H9 (cell line): ENCODE data around the gene TSSK2. TPM values are rescaled to one million over a fixed set of nuclear protein-coding genes. Genes with fewer than 3 reads are reported as not detected.

Experiments
- DNase-seq: peaks from one replicate; pipeline ENCODE4 v3.0.0-alpha.2; 2017
- H2AFZ ChIP-seq: one replicate; pipeline ENCODE4 v1.6.1; 2013; ENCODE audit warnings: mild to moderate bottlenecking, low read length, control low read depth, moderate library complexity
- H2AK5ac ChIP-seq: 2 replicates; pipeline ENCODE4 v1.6.1; 2013; ENCODE audit warnings: low read length, control low read depth, mixed read lengths; ENCODE audit not compliant: insufficient read length
- H2BK120ac ChIP-seq: one replicate; pipeline ENCODE4 v1.6.1; 2013; ENCODE audit warnings: low read depth, mild to moderate bottlenecking, low read length, control low read depth, inconsistent platforms; ENCODE audit not compliant: poor library complexity, severe bottlenecking
- H2BK12ac ChIP-seq: 2 replicates; pipeline ENCODE4 v1.6.1; 2013; ENCODE audit warnings: low read length, control low read depth, mixed read lengths, low read depth; ENCODE audit not compliant: insufficient read length
- H2BK15ac ChIP-seq: 2 replicates; pipeline ENCODE4 v1.6.1; 2013; ENCODE audit warnings: low read depth, low read length, control low read depth
- H2BK20ac ChIP-seq: one replicate; pipeline ENCODE4 v1.6.1; 2013; ENCODE audit warnings: low read depth, mild to moderate bottlenecking, low read length, control low read depth, inconsistent platforms; ENCODE audit not compliant: poor library complexity, severe bottlenecking
- H2BK5ac ChIP-seq: 2 replicates; pipeline ENCODE4 v1.6.1; 2013; ENCODE audit warnings: low read length, control low read depth, mixed read lengths; ENCODE audit not compliant: insufficient read length
- H3K14ac ChIP-seq: 2 replicates; pipeline ENCODE4 v1.6.1; 2013; ENCODE audit warnings: low read length, control low read depth; ENCODE audit not compliant: insufficient read depth
- H3K18ac ChIP-seq: 2 replicates; pipeline ENCODE4 v1.6.1; 2013; ENCODE audit warnings: low read depth, mild to moderate bottlenecking, mixed read lengths, low read length, control low read depth; ENCODE audit not compliant: insufficient read length
- H3K23ac ChIP-seq: 2 replicates; pipeline ENCODE4 v1.6.1; 2013; ENCODE audit warnings: low read length, control low read depth, mixed read lengths, low read depth; ENCODE audit not compliant: insufficient read length
- H3K23me2 ChIP-seq: 2 replicates; pipeline ENCODE4 v1.6.1; 2013; ENCODE audit warnings: low read depth, mild to moderate bottlenecking, mixed read lengths, low read length, control low read depth; ENCODE audit not compliant: insufficient read length, poor library complexity, severe bottlenecking
- H3K27ac ChIP-seq: 2 replicates; pipeline ENCODE4 v1.5.1; 2013; ENCODE audit warnings: low read length, control low read depth, mixed read lengths, low read depth; ENCODE audit not compliant: insufficient read length
- H3K27me3 ChIP-seq: 2 replicates; pipeline ENCODE4 v1.6.1; 2013; ENCODE audit warnings: low read length, control low read depth, inconsistent platforms; ENCODE audit not compliant: insufficient read depth
- H3K4ac ChIP-seq: 2 replicates; pipeline ENCODE4 v1.6.1; 2013; ENCODE audit warnings: low read depth, mild to moderate bottlenecking, control low read depth, inconsistent platforms, low read length, moderate library complexity
- H3K4me1 ChIP-seq: 2 replicates; pipeline ENCODE4 v1.6.1; 2013; ENCODE audit warnings: low read length, control low read depth, inconsistent platforms; ENCODE audit not compliant: insufficient read depth
- H3K4me2 ChIP-seq: 2 replicates; pipeline ENCODE4 v1.6.1; 2013; ENCODE audit warnings: low read length, control low read depth, mixed read lengths; ENCODE audit not compliant: insufficient read length, insufficient read depth
- H3K56ac ChIP-seq: 2 replicates; pipeline ENCODE4 v1.6.1; 2013; ENCODE audit warnings: low read depth, mild to moderate bottlenecking, mixed read lengths, low read length, control low read depth; ENCODE audit not compliant: insufficient read length
- H3K79me1 ChIP-seq: 2 replicates; pipeline ENCODE4 v1.6.1; 2013; ENCODE audit warnings: low read depth, mild to moderate bottlenecking, moderate library complexity, low read length, control low read depth, inconsistent platforms; ENCODE audit not compliant: insufficient read depth, poor library complexity, severe bottlenecking
- H3K79me2 ChIP-seq: 2 replicates; pipeline ENCODE4 v1.6.1; 2013; ENCODE audit warnings: low read length, control low read depth, inconsistent platforms; ENCODE audit not compliant: insufficient read depth
- H3K9ac ChIP-seq: 2 replicates; pipeline ENCODE4 v1.6.1; 2013; ENCODE audit warnings: low read length, control low read depth, mixed read lengths; ENCODE audit not compliant: insufficient read length; ENCODE audit errors: extremely low read depth
- H3K9me3 ChIP-seq: one replicate; pipeline ENCODE4 v1.6.1; 2013; ENCODE audit warnings: low read depth, low read length, inconsistent platforms; ENCODE audit not compliant: control insufficient read depth
- H3T11ph ChIP-seq: one replicate; pipeline ENCODE4 v1.6.1; 2013; ENCODE audit warnings: mild to moderate bottlenecking, low read length, control low read depth, inconsistent platforms
- H4K20me1 ChIP-seq: one replicate; pipeline ENCODE4 v1.6.1; 2013; ENCODE audit not compliant: control insufficient read depth, insufficient read length, insufficient read depth
- H4K5ac ChIP-seq: 2 replicates; pipeline ENCODE4 v1.6.1; 2013; ENCODE audit warnings: low read depth, mild to moderate bottlenecking, mixed read lengths, low read length, control low read depth; ENCODE audit not compliant: insufficient read length
- H4K8ac ChIP-seq: replicated peaks from 2 replicates; pipeline ENCODE4 v1.6.1; 2013; ENCODE audit warnings: low read length, control low read depth, mixed read lengths, low read depth; ENCODE audit not compliant: insufficient read length
- H4K91ac ChIP-seq: 2 replicates; pipeline ENCODE4 v1.6.1; 2013; ENCODE audit warnings: low read depth, mild to moderate bottlenecking, moderate library complexity, mixed read lengths, low read length, control low read depth; ENCODE audit not compliant: insufficient read length
- H3K27ac Mint-ChIP-seq, 3 experiments: 2 replicates in 2 of 3; 3 replicates in 1 of 3; pipeline ENCODE4 v1.8.0; 2020 to 2021; ENCODE audit warnings: mixed read lengths in 3 of 3, mild to moderate bottlenecking in 1 of 3, moderate library complexity in 1 of 3
- H3K27me3 Mint-ChIP-seq: 2 replicates; pipeline ENCODE4 v1.8.0; 2021; ENCODE audit warnings: low read depth, mild to moderate bottlenecking, moderate library complexity, mixed read lengths
- H3K36me3 Mint-ChIP-seq, 3 experiments: 2 replicates in 2 of 3; 3 replicates in 1 of 3; pipeline ENCODE4 v1.8.0; 2020 to 2021; ENCODE audit warnings: low read depth in 3 of 3, mixed read lengths in 3 of 3; ENCODE audit not compliant: insufficient read depth in 1 of 3
- H3K4me1 Mint-ChIP-seq, 2 experiments: 2 replicates each; pipeline ENCODE4 v1.8.0; 2020; ENCODE audit warnings: mixed read lengths in 2 of 2
- H3K4me3 Mint-ChIP-seq, 2 experiments: 2 replicates in 1 of 2; 3 replicates in 1 of 2; pipeline ENCODE4 v1.8.0; 2020 to 2021; ENCODE audit warnings: mild to moderate bottlenecking in 2 of 2, mixed read lengths in 2 of 2, moderate library complexity in 1 of 2
- H3K9me3 Mint-ChIP-seq, 2 experiments: 2 replicates in 1 of 2; 3 replicates in 1 of 2; pipeline ENCODE4 v1.8.0; 2020; ENCODE audit warnings: mild to moderate bottlenecking in 2 of 2, mixed read lengths in 2 of 2, moderate library complexity in 1 of 2
- WGBS: extraction: QIAGEN DNeasy Blood & Tissue Kit; methylation state at CpG from one replicate; pipeline ENCODE4 v1.1.7; 2013; ENCODE audit warnings: missing lambda C conversion rate, low lambda C conversion rate, mixed read lengths; ENCODE audit not compliant: insufficient read length; ENCODE audit errors: extremely low coverage; 5-methylcytosine and 5-hydroxymethylcytosine counted together
- total RNA-seq: library from RNA; stranded (reverse); gene quantifications from 2 replicates; pipeline ENCODE4 v1.2.1, GENCODE V29; 2021
- TF ChIP-seq, protein P1 (sequence below): fragments of 200-600 bp; sonication (generic); conservative IDR thresholded peaks from 3 replicates; pipeline ENCODE4 v1.8.0; 2021; ENCODE audit warnings: antibody characterized with exemption, mild to moderate bottlenecking

TSSK2 gene
- total RNA-seq, 1 experiment from 2014 or later: not detected

DNA sequence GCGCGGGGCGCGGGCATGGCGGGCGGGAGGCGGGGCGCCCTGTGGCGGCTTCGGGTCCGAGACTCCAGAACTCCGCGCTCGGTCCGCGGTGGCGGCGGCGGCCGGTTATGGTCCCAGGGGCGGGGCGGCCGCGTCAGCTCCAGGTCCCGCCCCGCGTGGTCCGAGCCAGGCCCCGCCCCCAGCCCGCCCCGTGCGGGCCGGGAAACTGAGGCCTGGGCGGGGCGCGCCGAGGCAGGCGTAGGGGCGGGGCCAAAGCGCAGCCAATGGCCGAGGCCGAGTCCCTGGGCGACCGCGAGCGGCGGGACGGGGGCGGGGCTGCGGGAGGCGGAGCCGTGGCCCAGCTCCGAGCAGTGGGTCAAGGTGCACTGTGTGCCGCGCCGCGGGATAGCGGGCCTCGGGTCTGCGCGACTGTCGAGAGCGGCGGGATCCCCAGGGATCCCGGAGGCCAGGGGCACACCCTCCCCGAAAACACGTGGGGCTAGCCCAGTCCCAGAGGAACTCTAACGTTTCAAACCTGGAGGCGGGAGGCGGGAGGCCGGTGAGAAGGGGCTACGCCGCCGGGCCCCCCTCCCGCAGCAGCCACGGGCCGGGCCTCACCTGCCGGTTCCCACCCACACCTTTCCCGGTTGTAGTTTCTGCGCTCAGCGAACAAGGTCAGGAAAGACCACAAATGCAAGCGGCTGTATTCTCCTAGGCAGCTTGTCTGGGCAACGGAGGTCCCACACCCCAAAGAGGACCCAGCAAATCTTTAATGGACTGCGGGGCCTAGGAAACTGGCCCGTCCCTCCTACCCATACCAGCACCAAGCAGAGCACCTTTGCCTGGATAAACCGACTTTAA lies 47.8 kb downstream of the TSSK2 start, which contains the start of gene SLC25A1:
SLC25A1 (minus strand) TSS at position 80 of the 840 bp plus-strand sequence; CDS start at position 17, 63 bp downstream.
- H4K91ac ChIP-seq: no peak within 1 kb of the TSS
- H4K8ac ChIP-seq: no peak within 1 kb of the TSS
- H3K56ac ChIP-seq: no peak within 1 kb of the TSS
- no peak within 1 kb of the TSS for H2BK5ac ChIP-seq
- H2BK120ac ChIP-seq: no peak within 1 kb of the TSS
- no CpG with 5 or more reads among the region's 86 CpGs for WGBS
- H2AFZ ChIP-seq: no peak within 1 kb of the TSS
- H2BK20ac ChIP-seq: no peak within 1 kb of the TSS
- H3K4me3 Mint-ChIP-seq: peak within 1 kb of the TSS; percentile 70 to 85
- H4K20me1 ChIP-seq: peaks cover 2% of the 10 kb centered on the region
- DNase-seq: peak; percentile 91
- no peak within 1 kb of the TSS for H4K5ac ChIP-seq
- no peaks in the 10 kb centered on the region for H3K27me3 Mint-ChIP-seq
- peaks cover 31 to 34% of the 10 kb centered on the region in 2 experiments for H3K4me1 Mint-ChIP-seq
- peak within 1 kb of the TSS; percentile 7 for H3K18ac ChIP-seq
- H3K36me3 Mint-ChIP-seq: peaks cover 0 to 18% (median 5%) of the 10 kb centered on the region in 3 experiments; a peak in 4 of 7 replicates
- no peak within 1 kb of the TSS for H2BK12ac ChIP-seq
- peak within 1 kb of the TSS; percentile 41; the same call in 1 of the 2 replicates for H3K14ac ChIP-seq
- no peaks in the 10 kb centered on the region for H3K9me3 ChIP-seq
- H3K23ac ChIP-seq: no peak within 1 kb of the TSS
- H3K9ac ChIP-seq: peak within 1 kb of the TSS; percentile 36
- no peak within 1 kb of the TSS for H2BK15ac ChIP-seq
- peaks cover 5% of the 10 kb centered on the region for H3K23me2 ChIP-seq
- no peak within 1 kb of the TSS for H2AK5ac ChIP-seq
- H3K79me1 ChIP-seq: no peaks in the 10 kb centered on the region
- peak within 1 kb of the TSS in 1 of 3 experiments; percentile 88; a peak in 3 of 7 replicates for H3K27ac Mint-ChIP-seq
- TF ChIP-seq, protein P1, sequence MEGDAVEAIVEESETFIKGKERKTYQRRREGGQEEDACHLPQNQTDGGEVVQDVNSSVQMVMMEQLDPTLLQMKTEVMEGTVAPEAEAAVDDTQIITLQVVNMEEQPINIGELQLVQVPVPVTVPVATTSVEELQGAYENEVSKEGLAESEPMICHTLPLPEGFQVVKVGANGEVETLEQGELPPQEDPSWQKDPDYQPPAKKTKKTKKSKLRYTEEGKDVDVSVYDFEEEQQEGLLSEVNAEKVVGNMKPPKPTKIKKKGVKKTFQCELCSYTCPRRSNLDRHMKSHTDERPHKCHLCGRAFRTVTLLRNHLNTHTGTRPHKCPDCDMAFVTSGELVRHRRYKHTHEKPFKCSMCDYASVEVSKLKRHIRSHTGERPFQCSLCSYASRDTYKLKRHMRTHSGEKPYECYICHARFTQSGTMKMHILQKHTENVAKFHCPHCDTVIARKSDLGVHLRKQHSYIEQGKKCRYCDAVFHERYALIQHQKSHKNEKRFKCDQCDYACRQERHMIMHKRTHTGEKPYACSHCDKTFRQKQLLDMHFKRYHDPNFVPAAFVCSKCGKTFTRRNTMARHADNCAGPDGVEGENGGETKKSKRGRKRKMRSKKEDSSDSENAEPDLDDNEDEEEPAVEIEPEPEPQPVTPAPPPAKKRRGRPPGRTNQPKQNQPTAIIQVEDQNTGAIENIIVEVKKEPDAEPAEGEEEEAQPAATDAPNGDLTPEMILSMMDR: no peak
- no peak within 1 kb of the TSS for H3T11ph ChIP-seq
- H3K79me2 ChIP-seq: no peaks in the 10 kb centered on the region
- no peaks in the 10 kb centered on the region for H3K9me3 Mint-ChIP-seq
- peak within 1 kb of the TSS; percentile 52 for H3K4me2 ChIP-seq
- no peak within 1 kb of the TSS for H3K27ac ChIP-seq
- H3K27me3 ChIP-seq: no peaks in the 10 kb centered on the region
- H3K4me1 ChIP-seq: peaks cover 2% of the 10 kb centered on the region; the same call in 1 of the 2 replicates
- no peak within 1 kb of the TSS for H3K4ac ChIP-seq
